AG10803 (cell line): ENCODE results near the gene MAP4K4.

ENCODE experiments used
- DNase-seq: peaks from one replicate; pipeline ENCODE4 v3.0.0; 2010; ENCODE audit warnings: low read depth
- H3K4me3 ChIP-seq: 2 replicates; pipeline ENCODE4 v1.5.1; 2011; ENCODE audit warnings: mild to moderate bottlenecking, low read length, control low read depth
- CTCF ChIP-seq: conservative IDR thresholded peaks from 2 replicates; pipeline ENCODE4 v1.5.1; 2011; ENCODE audit warnings: mild to moderate bottlenecking, low read length, control low read depth, inconsistent platforms

MAP4K4 gene

GRCh38 chr2:101829429-101829828 lies 131.9 kb downstream of the MAP4K4 start:
- no peak for TF ChIP-seq CTCF
- DNase-seq = no peak
- no peak overlapping the region for H3K4me3 ChIP-seq

- no peak overlapping the region for H3K4me3 ChIP-seq
- TF ChIP-seq CTCF = no peak
- no peak for DNase-seq
Measured at GRCh38 chr2:101830146-101830545, 132.6 kb downstream of the MAP4K4 start.

GRCh38 chr2:101830555-101830954 lies 133.0 kb downstream of the MAP4K4 start:
- TF ChIP-seq CTCF = no peak

GRCh38 chr2:101831351-101831865 lies 133.9 kb downstream of the MAP4K4 start:
- peak; percentile 77 for DNase-seq
- peak; percentile 87 for TF ChIP-seq CTCF
- H3K4me3 ChIP-seq = no peak overlapping the region

More at GRCh38 chr2:101830555-101830954, 133.0 kb downstream of the MAP4K4 start:
- H3K4me3 ChIP-seq = no peak overlapping the region
- DNase-seq = peak; percentile 60

- peak; percentile 40 for TF ChIP-seq CTCF
- H3K4me3 ChIP-seq = no peak overlapping the region
- no peak for DNase-seq
Measured at GRCh38 chr2:101832114-101832513, 134.6 kb downstream of the MAP4K4 start.

- no peak overlapping the region for H3K4me3 ChIP-seq
- TF ChIP-seq CTCF = no peak
- no peak for DNase-seq
Measured at GRCh38 chr2:101833890-101834523, 136.5 kb downstream of the MAP4K4 start.

- peak; percentile 63 for DNase-seq
- no peak overlapping the region for H3K4me3 ChIP-seq
- TF ChIP-seq CTCF = no peak
Measured at GRCh38 chr2:101837354-101837753, 139.8 kb downstream of the MAP4K4 start.
